SK-N-SH (cell line): ENCODE results near the gene DUS3L. TPM values are rescaled to one million over a fixed set of nuclear protein-coding genes. Genes with fewer than 3 reads are reported as not detected.

Source experiments
- CTCF ChIA-PET: fragments of 300-600, 350-600 bp; formaldehyde crosslinking; extraction: SDS; loops from one replicate; lab custom pipeline; 2021; lab: Yijun Ruan, JAX
- POLR2A ChIA-PET: fragments of 350-600 bp; sonication (Branson Sonifier 250); formaldehyde crosslinking; extraction: SDS; loops from one replicate; lab custom pipeline; 2020; ENCODE audit warnings: antibody characterized with exemption, inconsistent platforms; lab: Yijun Ruan, JAX
- DNase-seq: peaks from one replicate; pipeline ENCODE4 v3.0.0; 2012
- H2AFZ ChIP-seq: fragments of 200-600 bp; sonication (generic); 2 replicates; pipeline ENCODE4 v1.8.1; 2016; ENCODE audit warnings: antibody characterized with exemption, mild to moderate bottlenecking, low read depth
- H3F3A ChIP-seq: fragments of 200-600 bp; sonication (generic); replicated peaks from 2 replicates; pipeline ENCODE3; 2016; ENCODE audit warnings: antibody characterized with exemption, mild to moderate bottlenecking; ENCODE audit not compliant: insufficient read depth
- H3K27ac ChIP-seq, 2 experiments: fragments of 200-500 bp in 1 of 2; fragments of 200-600 bp in 1 of 2; sonication (Bioruptor generic) in 1 of 2; sonication (generic), shearing (Covaris generic) in 1 of 2; 2 replicates each; pipeline versions ENCODE4 v1.5.1 to v1.6.1; 2014 to 2016; ENCODE audit warnings: low read depth in 2 of 2, inconsistent platforms in 1 of 2, low read length in 1 of 2, mild to moderate bottlenecking in 1 of 2, mixed read lengths in 1 of 2
- H3K27me3 ChIP-seq: fragments of 200-600 bp; sonication (generic), shearing (Covaris generic); 2 replicates; pipeline ENCODE4 v1.6.1; 2016; ENCODE audit warnings: mixed run types; ENCODE audit not compliant: insufficient read depth
- H3K36me3 ChIP-seq, 2 experiments: fragments of 200-500 bp in 1 of 2; fragments of 200-600 bp in 1 of 2; sonication (Bioruptor generic) in 1 of 2; sonication (generic) in 1 of 2; replicated peaks in 1 of 2; 2 replicates each; pipeline versions ENCODE3 to v1.5.1; 2014 to 2016; ENCODE audit warnings: low read length in 1 of 2, mild to moderate bottlenecking in 1 of 2; ENCODE audit not compliant: insufficient read depth in 2 of 2, control insufficient read depth in 1 of 2
- H3K4me1 ChIP-seq, 2 experiments: fragments of 200-500 bp in 1 of 2; fragments of 200-600 bp in 1 of 2; sonication (Bioruptor generic) in 1 of 2; sonication (generic), shearing (Covaris generic) in 1 of 2; 2 replicates each; pipeline versions ENCODE4 v1.5.1 to v1.6.1; 2014 to 2016; ENCODE audit warnings: low read depth in 1 of 2, low read length in 1 of 2, mixed run types in 1 of 2; ENCODE audit not compliant: insufficient read depth in 2 of 2, control insufficient read depth in 1 of 2
- H3K4me2 ChIP-seq: fragments of 200-600 bp; sonication (generic), shearing (Covaris generic); 2 replicates; pipeline ENCODE4 v1.6.1; 2017; ENCODE audit warnings: mixed run types
- H3K4me3 ChIP-seq, 2 experiments: fragments of 200-500 bp in 1 of 2; fragments of 200-600 bp in 1 of 2; sonication (Bioruptor generic) in 1 of 2; sonication (generic), shearing (Covaris generic) in 1 of 2; 2 replicates each; pipeline versions ENCODE4 v1.5.1 to v1.8.1; 2014 to 2016; ENCODE audit warnings: low read depth in 2 of 2, inconsistent platforms in 1 of 2, low read length in 1 of 2, mild to moderate bottlenecking in 1 of 2, mixed read lengths in 1 of 2, moderate library complexity in 1 of 2
- H3K79me2 ChIP-seq: fragments of 200-600 bp; sonication (generic); 2 replicates; pipeline ENCODE4 v1.8.1; 2017; ENCODE audit warnings: mild to moderate bottlenecking; ENCODE audit not compliant: insufficient read depth
- H3K9ac ChIP-seq: fragments of 200-600 bp; sonication (generic); 2 replicates; pipeline ENCODE4 v1.6.1; 2017; ENCODE audit warnings: mixed run types
- H3K9me2 ChIP-seq: fragments of 200-600 bp; sonication (generic); 2 replicates; pipeline ENCODE4 v1.6.1; 2017; ENCODE audit warnings: mixed run types
- H3K9me3 ChIP-seq: fragments of 200-600 bp; sonication (generic); 2 replicates; pipeline ENCODE4 v1.6.1; 2017; ENCODE audit warnings: mixed run types, mild to moderate bottlenecking, moderate library complexity
- H4K20me1 ChIP-seq: fragments of 200-600 bp; sonication (generic); 2 replicates; pipeline ENCODE4 v1.6.1; 2017; ENCODE audit warnings: mild to moderate bottlenecking, mixed run types; ENCODE audit not compliant: insufficient read depth
- CHD2 ChIP-seq: fragments of 150-350 bp; IDR thresholded peaks from 2 replicates; pipeline ENCODE4 v1.6.1; 2018; ENCODE audit warnings: low read length; ENCODE audit not compliant: partially characterized antibody
- ELF1 ChIP-seq: IDR thresholded peaks from 2 replicates; pipeline ENCODE4 v1.4.0; 2012
- EP300 ChIP-seq, 2 experiments: IDR thresholded peaks; 2 replicates each; pipeline versions ENCODE4 v1.4.0 to v1.6.1; 2012; ENCODE audit warnings: borderline replicate concordance in 1 of 2, low read depth in 1 of 2, low read length in 1 of 2
- EZH2phosphoT487 ChIP-seq: fragments of 200-600 bp; sonication (generic); IDR thresholded peaks from 2 replicates; pipeline ENCODE4 v1.6.1; 2017; ENCODE audit warnings: low read depth, mixed run types, mild to moderate bottlenecking, antibody characterized with exemption, moderate library complexity, borderline replicate concordance
- FOSL2 ChIP-seq: IDR thresholded peaks from 2 replicates; pipeline ENCODE4 v1.4.0; 2012; ENCODE audit warnings: low read depth, mild to moderate bottlenecking, moderate library complexity, borderline replicate concordance
- FOXJ3 ChIP-seq: sonication (generic); formaldehyde crosslinking; IDR thresholded peaks from 2 replicates; pipeline ENCODE4 v1.5.1; 2020; ENCODE audit warnings: mild to moderate bottlenecking, missing genetic modification reagents
- FOXM1 ChIP-seq: IDR thresholded peaks from 2 replicates; pipeline ENCODE4 v1.4.0; 2012; ENCODE audit warnings: low read depth, mild to moderate bottlenecking
- GABPA ChIP-seq: IDR thresholded peaks from 2 replicates; pipeline ENCODE4 v1.4.0; 2012; ENCODE audit warnings: low read depth, mild to moderate bottlenecking
- GATA2 ChIP-seq: sonication (generic); formaldehyde crosslinking; IDR thresholded peaks from 2 replicates; pipeline ENCODE4 v1.5.0; 2020; ENCODE audit warnings: mild to moderate bottlenecking, missing genetic modification reagents
- MAX ChIP-seq: IDR thresholded peaks from 2 replicates; pipeline ENCODE4 v1.4.0; 2012; ENCODE audit warnings: low read depth
- MXI1 ChIP-seq: IDR thresholded peaks from 2 replicates; pipeline ENCODE4 v1.6.1; 2012; ENCODE audit warnings: mild to moderate bottlenecking, low read depth, low read length, improper control_type of control experiment
- NRF1 ChIP-seq: IDR thresholded peaks from 2 replicates; pipeline ENCODE4 v1.6.1; 2012; ENCODE audit warnings: low read depth, mild to moderate bottlenecking, low read length
- RCOR1 ChIP-seq: fragments of 150-350 bp; IDR thresholded peaks from 2 replicates; pipeline ENCODE4 v1.6.1; 2017; ENCODE audit warnings: antibody characterized with exemption, low read length
- REST ChIP-seq: IDR thresholded peaks from 2 replicates; pipeline ENCODE4 v1.6.1; 2012; ENCODE audit warnings: mild to moderate bottlenecking, low read depth, low read length, moderate library complexity
- RFX5 ChIP-seq: IDR thresholded peaks from 2 replicates; pipeline ENCODE4 v1.6.1; 2012; ENCODE audit warnings: mild to moderate bottlenecking, improper control_type of control experiment, low read length
- TCF12 ChIP-seq: IDR thresholded peaks from 2 replicates; pipeline ENCODE4 v1.4.0; 2012
- USF1 ChIP-seq: IDR thresholded peaks from 2 replicates; pipeline ENCODE4 v1.4.0; 2012; ENCODE audit warnings: low read depth, borderline replicate concordance
- YY1 ChIP-seq: IDR thresholded peaks from 2 replicates; pipeline ENCODE4 v1.4.0; 2012; ENCODE audit warnings: low read depth, mild to moderate bottlenecking
- WGBS: methylation state at CpG from one replicate; pipeline ENCODE4 v1.1.6; 2017; ENCODE audit warnings: low lambda C conversion rate; 5-methylcytosine and 5-hydroxymethylcytosine counted together
- polyA plus RNA-seq, 3 experiments: library from polyadenylated mRNA; depleted of rRNA; stranded (reverse); fragments of >200 nt; gene quantifications; 2 replicates each; pipeline ENCODE4 v1.2.3, GENCODE V29; 2012
- TF ChIP-seq, protein P1 (sequence below): IDR thresholded peaks from 2 replicates; pipeline ENCODE4 v1.4.0; 2012; ENCODE audit warnings: low read depth, borderline replicate concordance
- TF ChIP-seq, protein P2 (sequence below): fragments of 200-600 bp; sonication (generic); IDR thresholded peaks from 2 replicates; pipeline ENCODE4 v1.6.1; 2017; ENCODE audit warnings: antibody characterized with exemption, mild to moderate bottlenecking, moderate library complexity
- TF ChIP-seq, protein P3 (sequence below): fragments of 150-350 bp; IDR thresholded peaks from 2 replicates; pipeline ENCODE4 v1.6.1; 2017; ENCODE audit warnings: antibody characterized with exemption, low read length, low read depth, borderline replicate concordance

Gene DUS3L
- polyA plus RNA-seq, 1 of the 3 experiments (the other 2 are of a cell fraction) = 44.0 TPM

DNA sequence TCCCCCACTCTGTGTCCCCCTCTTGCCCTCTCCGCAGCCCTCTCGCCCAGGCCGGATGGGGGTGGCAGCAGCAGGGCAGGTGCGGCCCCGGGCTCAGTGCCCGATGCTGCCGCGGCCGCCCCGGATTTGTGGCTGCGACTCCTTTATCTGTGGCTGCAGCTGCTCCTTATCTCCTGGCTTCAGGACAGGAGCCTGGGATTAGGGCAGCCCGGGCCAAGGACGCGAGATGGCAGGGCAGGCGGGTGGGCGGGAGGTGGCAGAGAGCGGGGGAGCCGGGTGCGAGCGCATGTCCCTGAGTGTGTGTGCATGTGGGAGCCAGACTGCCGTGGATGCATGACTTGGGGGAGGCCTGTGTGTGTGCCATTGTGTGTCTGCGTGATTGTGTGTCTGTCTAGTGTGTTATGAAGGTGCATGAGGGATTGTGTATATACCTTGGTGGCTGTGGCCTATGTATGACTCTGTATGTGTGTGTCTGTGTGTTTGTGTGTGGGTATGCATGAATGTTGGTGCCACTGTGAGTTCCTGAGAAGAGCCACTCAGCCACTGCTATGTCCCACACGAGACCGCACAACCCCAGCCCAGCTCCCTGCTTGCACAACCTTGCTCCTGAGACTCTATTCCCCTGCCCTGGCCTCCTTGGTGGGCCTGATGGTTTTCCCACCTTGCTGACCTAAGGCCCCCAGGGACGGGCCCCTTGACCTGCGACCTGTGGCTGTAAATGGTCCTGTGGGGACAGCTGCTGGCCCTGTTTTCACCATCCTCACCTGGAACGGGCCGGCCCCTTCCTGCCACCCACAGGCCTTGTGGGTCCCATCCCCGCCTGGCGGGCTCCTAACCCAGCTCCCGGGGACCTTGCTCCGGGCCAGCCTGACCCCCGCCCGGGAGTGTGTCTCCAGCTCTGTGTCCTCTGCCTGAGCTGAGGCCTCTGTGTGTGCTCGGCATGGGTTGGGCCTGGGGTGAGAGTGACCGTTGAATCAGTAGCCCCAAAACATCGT, 8.6 kb upstream of the DUS3L start:
- Histone ChIP-seq H4K20me1 (no peaks in the 10 kb centered on the region), H3K4me3 (no peak overlapping the region), H3K4me2 (no peak overlapping the region), H3F3A (no peaks in the 10 kb centered on the region), H2AFZ (no peak overlapping the region), H3K9me3 (no peaks in the 10 kb centered on the region), H3K27ac (peak overlapping the region in 1 of 2 experiments; percentile 43; a peak in 2 of 4 replicates), H3K36me3 (no peaks in the 10 kb centered on the region), H3K27me3 (peaks cover 4% of the 10 kb centered on the region; the same call in 1 of the 2 replicates), H3K4me1 (peaks cover 3 to 35% of the 10 kb centered on the region in 2 experiments; a peak in 1 of 4 replicates), H3K9me2 (no peaks in the 10 kb centered on the region), H3K9ac (no peak overlapping the region), H3K79me2 (no peaks in the 10 kb centered on the region)
- ChIA-PET POLR2A (interaction anchor here (0.5 to 1.6 kb wide), 2 partner anchors 8 to 81 kb away, joined by 3 to 4 read pairs; no protein-coding TSS in a partner anchor), CTCF (interaction anchor here (0.6 to 4.2 kb wide), 6 partner anchors 9 to 223 kb away, joined by 3 to 22 read pairs (median 4); partner anchors contain the start of gene NDUFA11)
- DNase-seq = peak; percentile 91
- WGBS = 63% methylated on average over 35 of the region's 37 CpGs
- TF ChIP-seq YY1 = no peak
- TF ChIP-seq GABPA = no peak
- TF ChIP-seq FOXJ3 (CRISPR knock-in tag) = peak; percentile 95
- TF ChIP-seq, protein P1, sequence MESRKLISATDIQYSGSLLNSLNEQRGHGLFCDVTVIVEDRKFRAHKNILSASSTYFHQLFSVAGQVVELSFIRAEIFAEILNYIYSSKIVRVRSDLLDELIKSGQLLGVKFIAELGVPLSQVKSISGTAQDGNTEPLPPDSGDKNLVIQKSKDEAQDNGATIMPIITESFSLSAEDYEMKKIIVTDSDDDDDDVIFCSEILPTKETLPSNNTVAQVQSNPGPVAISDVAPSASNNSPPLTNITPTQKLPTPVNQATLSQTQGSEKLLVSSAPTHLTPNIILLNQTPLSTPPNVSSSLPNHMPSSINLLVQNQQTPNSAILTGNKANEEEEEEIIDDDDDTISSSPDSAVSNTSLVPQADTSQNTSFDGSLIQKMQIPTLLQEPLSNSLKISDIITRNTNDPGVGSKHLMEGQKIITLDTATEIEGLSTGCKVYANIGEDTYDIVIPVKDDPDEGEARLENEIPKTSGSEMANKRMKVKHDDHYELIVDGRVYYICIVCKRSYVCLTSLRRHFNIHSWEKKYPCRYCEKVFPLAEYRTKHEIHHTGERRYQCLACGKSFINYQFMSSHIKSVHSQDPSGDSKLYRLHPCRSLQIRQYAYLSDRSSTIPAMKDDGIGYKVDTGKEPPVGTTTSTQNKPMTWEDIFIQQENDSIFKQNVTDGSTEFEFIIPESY = no peak
- peak; percentile 86 for TF ChIP-seq CHD2
- no peak for TF ChIP-seq ELF1
- TF ChIP-seq MAX = no peak
- TF ChIP-seq RCOR1 = peak; percentile 78
- TF ChIP-seq EP300 (IDR thresholded peaks at IDR 0.05; ENCODE audit: borderline replicate concordance in 1 of 2, low read depth in 1 of 2, low read length in 1 of 2) = peak in 1 of 2 experiments; percentile 85; a peak in 2 of 4 replicates
- no peak for TF ChIP-seq USF1
- TF ChIP-seq FOXM1 = no peak
- TF ChIP-seq, protein P2, sequence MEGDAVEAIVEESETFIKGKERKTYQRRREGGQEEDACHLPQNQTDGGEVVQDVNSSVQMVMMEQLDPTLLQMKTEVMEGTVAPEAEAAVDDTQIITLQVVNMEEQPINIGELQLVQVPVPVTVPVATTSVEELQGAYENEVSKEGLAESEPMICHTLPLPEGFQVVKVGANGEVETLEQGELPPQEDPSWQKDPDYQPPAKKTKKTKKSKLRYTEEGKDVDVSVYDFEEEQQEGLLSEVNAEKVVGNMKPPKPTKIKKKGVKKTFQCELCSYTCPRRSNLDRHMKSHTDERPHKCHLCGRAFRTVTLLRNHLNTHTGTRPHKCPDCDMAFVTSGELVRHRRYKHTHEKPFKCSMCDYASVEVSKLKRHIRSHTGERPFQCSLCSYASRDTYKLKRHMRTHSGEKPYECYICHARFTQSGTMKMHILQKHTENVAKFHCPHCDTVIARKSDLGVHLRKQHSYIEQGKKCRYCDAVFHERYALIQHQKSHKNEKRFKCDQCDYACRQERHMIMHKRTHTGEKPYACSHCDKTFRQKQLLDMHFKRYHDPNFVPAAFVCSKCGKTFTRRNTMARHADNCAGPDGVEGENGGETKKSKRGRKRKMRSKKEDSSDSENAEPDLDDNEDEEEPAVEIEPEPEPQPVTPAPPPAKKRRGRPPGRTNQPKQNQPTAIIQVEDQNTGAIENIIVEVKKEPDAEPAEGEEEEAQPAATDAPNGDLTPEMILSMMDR = no peak
- TF ChIP-seq TCF12 = no peak
- TF ChIP-seq, protein P3, sequence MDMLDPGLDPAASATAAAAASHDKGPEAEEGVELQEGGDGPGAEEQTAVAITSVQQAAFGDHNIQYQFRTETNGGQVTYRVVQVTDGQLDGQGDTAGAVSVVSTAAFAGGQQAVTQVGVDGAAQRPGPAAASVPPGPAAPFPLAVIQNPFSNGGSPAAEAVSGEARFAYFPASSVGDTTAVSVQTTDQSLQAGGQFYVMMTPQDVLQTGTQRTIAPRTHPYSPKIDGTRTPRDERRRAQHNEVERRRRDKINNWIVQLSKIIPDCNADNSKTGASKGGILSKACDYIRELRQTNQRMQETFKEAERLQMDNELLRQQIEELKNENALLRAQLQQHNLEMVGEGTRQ = no peak
- no peak for TF ChIP-seq FOSL2
- TF ChIP-seq GATA2 = peak; percentile 99
- peak; percentile 73 for TF ChIP-seq MXI1
- TF ChIP-seq RFX5 = no peak
- no peak for TF ChIP-seq REST
- no peak for TF ChIP-seq EZH2phosphoT487
- no peak for TF ChIP-seq NRF1
